WI38 (cell line): Measurements from ENCODE around the gene PUS7.

Experiments used
- H3K4me3 ChIP-seq: 2 replicates; pipeline ENCODE4 v1.5.1; 2011; ENCODE audit warnings: low read depth, mild to moderate bottlenecking, control low read depth, low read length
- TF ChIP-seq, protein P1 (sequence below): IDR thresholded peaks from 2 replicates; pipeline ENCODE4 v1.5.1; 2012; ENCODE audit warnings: low read depth, mild to moderate bottlenecking, control low read depth, low read length

Gene PUS7, protein sequence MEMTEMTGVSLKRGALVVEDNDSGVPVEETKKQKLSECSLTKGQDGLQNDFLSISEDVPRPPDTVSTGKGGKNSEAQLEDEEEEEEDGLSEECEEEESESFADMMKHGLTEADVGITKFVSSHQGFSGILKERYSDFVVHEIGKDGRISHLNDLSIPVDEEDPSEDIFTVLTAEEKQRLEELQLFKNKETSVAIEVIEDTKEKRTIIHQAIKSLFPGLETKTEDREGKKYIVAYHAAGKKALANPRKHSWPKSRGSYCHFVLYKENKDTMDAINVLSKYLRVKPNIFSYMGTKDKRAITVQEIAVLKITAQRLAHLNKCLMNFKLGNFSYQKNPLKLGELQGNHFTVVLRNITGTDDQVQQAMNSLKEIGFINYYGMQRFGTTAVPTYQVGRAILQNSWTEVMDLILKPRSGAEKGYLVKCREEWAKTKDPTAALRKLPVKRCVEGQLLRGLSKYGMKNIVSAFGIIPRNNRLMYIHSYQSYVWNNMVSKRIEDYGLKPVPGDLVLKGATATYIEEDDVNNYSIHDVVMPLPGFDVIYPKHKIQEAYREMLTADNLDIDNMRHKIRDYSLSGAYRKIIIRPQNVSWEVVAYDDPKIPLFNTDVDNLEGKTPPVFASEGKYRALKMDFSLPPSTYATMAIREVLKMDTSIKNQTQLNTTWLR

DNA sequence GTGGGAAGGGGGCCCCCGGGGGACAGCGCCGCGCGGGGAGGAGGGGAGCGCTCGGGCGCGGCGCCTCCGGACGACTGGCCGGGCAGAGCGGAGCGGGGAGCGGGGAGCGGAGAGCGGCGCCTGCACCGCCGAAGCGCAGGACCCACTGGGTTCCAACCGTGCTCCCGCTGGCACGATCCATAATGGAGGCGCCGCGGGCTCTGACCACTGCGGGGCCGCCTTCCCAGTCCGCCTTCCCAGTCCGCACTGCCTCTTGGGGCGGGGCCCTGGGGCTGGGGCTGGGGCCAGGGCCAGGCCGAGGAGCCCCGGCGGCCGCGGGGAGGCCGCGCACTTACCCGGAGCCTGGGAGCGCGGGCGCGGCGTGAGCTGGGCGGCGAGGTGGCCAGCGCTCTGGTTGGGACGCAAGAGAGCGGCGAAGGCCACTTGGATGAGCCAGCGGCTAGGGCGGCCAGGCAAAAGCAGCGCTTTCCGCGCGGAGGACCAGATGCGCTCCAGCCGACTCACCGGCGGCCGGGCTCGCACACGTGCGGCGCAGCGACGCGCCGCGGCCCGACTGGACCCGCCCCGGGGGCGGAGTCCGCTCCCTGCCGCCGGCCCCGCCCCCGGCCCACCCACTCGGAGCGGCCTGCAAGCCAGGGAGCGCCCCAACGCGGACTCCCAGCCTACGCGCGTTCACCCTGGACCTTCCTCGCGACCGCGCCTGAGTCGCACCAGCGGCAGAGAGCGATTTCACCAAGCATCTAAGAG is at the start of gene PUS7:
Gene PUS7, minus strand, starts transcription at position 555 of the 747 bp plus-strand sequence. CDS start 13,759 bp downstream, outside the sequence.
- peak within 1 kb of the TSS; percentile 86 for H3K4me3 ChIP-seq
- TF ChIP-seq, protein P1, sequence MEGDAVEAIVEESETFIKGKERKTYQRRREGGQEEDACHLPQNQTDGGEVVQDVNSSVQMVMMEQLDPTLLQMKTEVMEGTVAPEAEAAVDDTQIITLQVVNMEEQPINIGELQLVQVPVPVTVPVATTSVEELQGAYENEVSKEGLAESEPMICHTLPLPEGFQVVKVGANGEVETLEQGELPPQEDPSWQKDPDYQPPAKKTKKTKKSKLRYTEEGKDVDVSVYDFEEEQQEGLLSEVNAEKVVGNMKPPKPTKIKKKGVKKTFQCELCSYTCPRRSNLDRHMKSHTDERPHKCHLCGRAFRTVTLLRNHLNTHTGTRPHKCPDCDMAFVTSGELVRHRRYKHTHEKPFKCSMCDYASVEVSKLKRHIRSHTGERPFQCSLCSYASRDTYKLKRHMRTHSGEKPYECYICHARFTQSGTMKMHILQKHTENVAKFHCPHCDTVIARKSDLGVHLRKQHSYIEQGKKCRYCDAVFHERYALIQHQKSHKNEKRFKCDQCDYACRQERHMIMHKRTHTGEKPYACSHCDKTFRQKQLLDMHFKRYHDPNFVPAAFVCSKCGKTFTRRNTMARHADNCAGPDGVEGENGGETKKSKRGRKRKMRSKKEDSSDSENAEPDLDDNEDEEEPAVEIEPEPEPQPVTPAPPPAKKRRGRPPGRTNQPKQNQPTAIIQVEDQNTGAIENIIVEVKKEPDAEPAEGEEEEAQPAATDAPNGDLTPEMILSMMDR = no peak

DNA sequence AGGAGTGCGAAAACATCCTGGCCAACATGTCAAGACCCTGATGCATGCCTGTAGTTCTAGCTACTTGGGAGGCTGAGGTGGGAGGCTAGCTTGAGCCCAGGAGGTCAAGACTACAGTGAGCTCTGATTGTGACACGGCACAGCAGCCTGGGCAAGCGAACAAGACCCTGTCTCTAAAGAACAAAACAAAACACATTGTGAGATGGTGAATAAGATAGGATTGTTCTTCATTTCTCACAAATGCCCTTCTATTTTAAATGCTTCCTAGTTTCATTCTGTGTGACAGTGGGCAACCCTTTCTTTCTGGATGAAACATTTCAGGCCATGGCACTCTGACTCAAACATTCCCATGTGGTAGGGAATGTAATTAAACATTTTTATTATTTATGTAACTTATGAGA is 45.8 kb upstream of the PUS7 start:
- TF ChIP-seq, protein P1 = no peak

GRCh38 chr7:105567024-105567423 is 45.0 kb upstream of the PUS7 start:
- TF ChIP-seq, protein P1 = no peak
- H3K4me3 ChIP-seq = no peak overlapping the region

More for the DNA sequence above, 45.8 kb upstream of the PUS7 start:
- H3K4me3 ChIP-seq = no peak overlapping the region

GRCh38 chr7:105565190-105565589 is 43.1 kb upstream of the PUS7 start:
- H3K4me3 ChIP-seq = no peak overlapping the region
- TF ChIP-seq, protein P1 = no peak

DNA sequence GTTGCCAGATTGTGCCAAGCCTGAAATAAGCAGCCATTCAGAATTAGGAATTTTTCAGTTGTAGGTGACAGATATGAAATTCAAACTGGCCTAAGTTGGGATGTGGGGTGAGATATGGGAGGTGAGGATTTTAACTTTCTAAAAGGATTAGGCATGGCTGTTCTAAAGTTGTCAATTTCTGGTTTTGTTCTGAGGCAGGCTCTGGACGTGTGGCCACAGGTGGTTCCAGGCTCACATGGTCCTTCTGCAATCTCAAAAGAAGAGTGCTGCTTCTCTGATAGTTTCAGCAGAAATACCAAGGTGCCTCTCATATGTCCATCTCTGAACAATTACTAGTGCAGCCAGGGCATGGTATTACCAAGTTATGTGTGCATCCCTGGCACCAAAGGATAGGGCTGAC is 37.9 kb upstream of the PUS7 start:
- no peak overlapping the region for H3K4me3 ChIP-seq
- TF ChIP-seq, protein P1 = no peak

DNA sequence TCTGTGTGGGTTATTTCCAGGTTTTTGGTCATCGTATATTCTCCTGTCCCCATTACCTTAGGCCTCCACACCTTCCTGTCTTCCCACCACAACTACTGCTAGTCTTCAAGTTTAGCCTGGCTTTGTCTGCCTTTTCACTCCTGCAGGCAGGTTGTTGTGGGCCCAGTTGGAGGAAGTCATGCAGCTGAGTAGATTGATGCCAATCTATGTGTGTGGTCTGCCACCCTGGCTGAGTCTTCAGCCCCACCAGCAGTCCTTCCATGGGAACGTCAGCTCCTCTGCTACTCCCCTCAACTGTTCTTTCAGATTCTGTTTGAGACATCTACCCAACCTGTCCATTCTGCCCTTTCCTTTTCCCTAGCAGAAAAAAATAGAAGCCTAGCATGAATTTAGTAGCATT is 16.3 kb upstream of the PUS7 start:
- no peak overlapping the region for H3K4me3 ChIP-seq
- TF ChIP-seq, protein P1 = no peak
